ENCODE results near the gene ARMC7. TPM values are rescaled to one million over a fixed set of nuclear protein-coding genes. Genes with fewer than 3 reads are reported as not detected.

ARMC7 gene
- total RNA-seq, 1 donor from 2014 or later, result 1.9 TPM

- H3K36me3 ChIP-seq, result no peaks in the 10 kb centered on the region
- H3K4me1 Mint-ChIP-seq, result peaks cover 22% of the 10 kb centered on the region
- no peak overlapping the region for H3K9ac ChIP-seq
- peaks cover 2% of the 10 kb centered on the region for H3K36me3 Mint-ChIP-seq
- no peak overlapping the region for H3K4me3 ChIP-seq
- H3K27me3 ChIP-seq, result no peaks in the 10 kb centered on the region
- H3K4me1 ChIP-seq, result peaks cover 3% of the 10 kb centered on the region
- peaks cover 8% of the 10 kb centered on the region for H3K79me2 ChIP-seq (ENCODE audit: low read depth)
- no peak overlapping the region for H3K27ac ChIP-seq
- H2AFZ ChIP-seq (replicated peaks), result peak overlapping the region; percentile 68
- H3K4me2 ChIP-seq, result peak overlapping the region; percentile 39
- H3F3A ChIP-seq (ENCODE audit: low read depth), result peaks cover 5% of the 10 kb centered on the region
- H4K20me1 ChIP-seq (ENCODE audit: low read depth), result no peaks in the 10 kb centered on the region
- peak overlapping the region; percentile 37 for H3K27ac Mint-ChIP-seq
- H3K9me3 Mint-ChIP-seq, result no peaks in the 10 kb centered on the region
- TF ChIP-seq EZH2 (IDR thresholded peaks at IDR 0.05) (no peak), EZH2phosphoT487 (IDR thresholded peaks at IDR 0.05) (no peak)
- TF ChIP-seq, protein P1, sequence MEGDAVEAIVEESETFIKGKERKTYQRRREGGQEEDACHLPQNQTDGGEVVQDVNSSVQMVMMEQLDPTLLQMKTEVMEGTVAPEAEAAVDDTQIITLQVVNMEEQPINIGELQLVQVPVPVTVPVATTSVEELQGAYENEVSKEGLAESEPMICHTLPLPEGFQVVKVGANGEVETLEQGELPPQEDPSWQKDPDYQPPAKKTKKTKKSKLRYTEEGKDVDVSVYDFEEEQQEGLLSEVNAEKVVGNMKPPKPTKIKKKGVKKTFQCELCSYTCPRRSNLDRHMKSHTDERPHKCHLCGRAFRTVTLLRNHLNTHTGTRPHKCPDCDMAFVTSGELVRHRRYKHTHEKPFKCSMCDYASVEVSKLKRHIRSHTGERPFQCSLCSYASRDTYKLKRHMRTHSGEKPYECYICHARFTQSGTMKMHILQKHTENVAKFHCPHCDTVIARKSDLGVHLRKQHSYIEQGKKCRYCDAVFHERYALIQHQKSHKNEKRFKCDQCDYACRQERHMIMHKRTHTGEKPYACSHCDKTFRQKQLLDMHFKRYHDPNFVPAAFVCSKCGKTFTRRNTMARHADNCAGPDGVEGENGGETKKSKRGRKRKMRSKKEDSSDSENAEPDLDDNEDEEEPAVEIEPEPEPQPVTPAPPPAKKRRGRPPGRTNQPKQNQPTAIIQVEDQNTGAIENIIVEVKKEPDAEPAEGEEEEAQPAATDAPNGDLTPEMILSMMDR (IDR thresholded peaks at IDR 0.05), result no peak
- H3K4me3 Mint-ChIP-seq, result peak overlapping the region; percentile 70
- peak; percentile 0 for DNase-seq (ENCODE audit: low spot score)
- peaks cover 5% of the 10 kb centered on the region for H3K27me3 Mint-ChIP-seq (ENCODE audit: insufficient read depth, low read depth)
- no peaks in the 10 kb centered on the region for H3K9me3 ChIP-seq (ENCODE audit: low read depth)
Observed at GRCh38 chr17:75114552-75115314, 5.0 kb downstream of the ARMC7 start.

- Histone ChIP-seq H3F3A (ENCODE audit: low read depth) (peaks cover 5% of the 10 kb centered on the region), H2AFZ (replicated peaks) (no peak overlapping the region), H3K27ac (no peak overlapping the region), H3K9ac (no peak overlapping the region), H4K20me1 (ENCODE audit: low read depth) (no peaks in the 10 kb centered on the region), H3K79me2 (ENCODE audit: low read depth) (peaks cover 5% of the 10 kb centered on the region), H3K4me3 (no peak overlapping the region), H3K4me2 (no peak overlapping the region), H3K27me3 (no peaks in the 10 kb centered on the region), H3K4me1 (peaks cover 3% of the 10 kb centered on the region), H3K36me3 (no peaks in the 10 kb centered on the region), H3K9me3 (ENCODE audit: low read depth) (no peaks in the 10 kb centered on the region)
- TF ChIP-seq EZH2 (IDR thresholded peaks at IDR 0.05), result no peak
- TF ChIP-seq, protein P1 (IDR thresholded peaks at IDR 0.05), result no peak
- no peak for DNase-seq (ENCODE audit: low spot score)
- H3K4me3 Mint-ChIP-seq, result no peak overlapping the region
- H3K9me3 Mint-ChIP-seq, result no peaks in the 10 kb centered on the region
- peaks cover 5% of the 10 kb centered on the region for H3K27me3 Mint-ChIP-seq (ENCODE audit: insufficient read depth, low read depth)
- no peak overlapping the region for H3K27ac Mint-ChIP-seq
- H3K36me3 Mint-ChIP-seq, result peaks cover 5% of the 10 kb centered on the region
- H3K4me1 Mint-ChIP-seq, result peaks cover 19% of the 10 kb centered on the region
Observed at GRCh38 chr17:75115555-75115954, 5.8 kb downstream of the ARMC7 start.

- peaks cover 3% of the 10 kb centered on the region for H3K4me1 ChIP-seq
- H3K36me3 ChIP-seq, result no peaks in the 10 kb centered on the region
- no peak overlapping the region for H2AFZ ChIP-seq (replicated peaks)
- no peak overlapping the region for H3K4me2 ChIP-seq
- peaks cover 5% of the 10 kb centered on the region for H3K27me3 Mint-ChIP-seq (ENCODE audit: insufficient read depth, low read depth)
- H3K36me3 Mint-ChIP-seq, result peaks cover 9% of the 10 kb centered on the region
- H3K4me3 ChIP-seq, result no peak overlapping the region
- peaks cover 17% of the 10 kb centered on the region for H3K4me1 Mint-ChIP-seq
- no peaks in the 10 kb centered on the region for H3K9me3 Mint-ChIP-seq
- H3K27me3 ChIP-seq, result no peaks in the 10 kb centered on the region
- H3K9me3 ChIP-seq (ENCODE audit: low read depth), result no peaks in the 10 kb centered on the region
- no peaks in the 10 kb centered on the region for H4K20me1 ChIP-seq (ENCODE audit: low read depth)
- H3K4me3 Mint-ChIP-seq, result no peak overlapping the region
- H3F3A ChIP-seq (ENCODE audit: low read depth), result peaks cover 5% of the 10 kb centered on the region
- DNase-seq (ENCODE audit: low spot score), result no peak
- H3K27ac ChIP-seq, result no peak overlapping the region
- TF ChIP-seq, protein P1 (IDR thresholded peaks at IDR 0.05), result no peak
- TF ChIP-seq EZH2 (IDR thresholded peaks at IDR 0.05), result no peak
- TF ChIP-seq EZH2phosphoT487 (IDR thresholded peaks at IDR 0.05), result no peak
- H3K79me2 ChIP-seq (ENCODE audit: low read depth), result no peaks in the 10 kb centered on the region
- no peak overlapping the region for H3K9ac ChIP-seq
- no peak overlapping the region for H3K27ac Mint-ChIP-seq
Observed at GRCh38 chr17:75116737-75117136, 7.0 kb downstream of the ARMC7 start.

All from neural progenitor cell (in vitro differentiated cells).